Activated CD8-positive, alpha-beta memory T cell treated with anti-CD3 and anti-CD28 coated beads, Interleukin-2, amount 10 ng/mL, durations not matched to agents 7 days and 5 days (primary cell): ENCODE results near the gene PPARGC1A. TPM values are rescaled to one million over a fixed set of nuclear protein-coding genes. Genes with fewer than 3 reads are reported as not detected.

ENCODE experiments used
- ATAC-seq: fragments of 150-1000 bp; cut with Tn5 transposase; one replicate; pipeline ENCODE4 v1.10.0; 2021; ENCODE audit warnings: moderate library complexity
- CTCF ChIA-PET: fragments of 350-600 bp; sonication (Branson Sonifier 250); formaldehyde crosslinking; loops from one replicate; lab custom pipeline; 2021; ENCODE audit warnings: antibody characterized with exemption; lab: Charles Lee
- DNase-seq: peaks from one replicate; pipeline ENCODE4 v3.0.0-alpha.2; 2020
- H3K27ac Mint-ChIP-seq: one replicate; pipeline ENCODE4 v1.8.0; 2021; ENCODE audit warnings: mild to moderate bottlenecking, mixed read lengths
- H3K27me3 Mint-ChIP-seq: one replicate; pipeline ENCODE4 v1.8.0; 2021; ENCODE audit warnings: mixed read lengths
- H3K36me3 Mint-ChIP-seq: one replicate; pipeline ENCODE4 v1.8.0; 2021; ENCODE audit warnings: mild to moderate bottlenecking, mixed read lengths
- H3K4me1 Mint-ChIP-seq: one replicate; pipeline ENCODE4 v1.8.0; 2021; ENCODE audit warnings: mixed read lengths
- H3K4me3 Mint-ChIP-seq: one replicate; pipeline ENCODE4 v1.8.0; 2021; ENCODE audit warnings: mild to moderate bottlenecking, moderate library complexity, mixed read lengths
- H3K9me3 Mint-ChIP-seq: one replicate; pipeline ENCODE4 v1.8.0; 2022; ENCODE audit warnings: low read depth, mixed read lengths
- total RNA-seq, 2 experiments: library from RNA; stranded (reverse); gene quantifications; one replicate each; pipeline ENCODE4 v1.2.3, GENCODE V29; 2021

PPARGC1A gene
- total RNA-seq, 2 experiments from 2014 or later, result not detected

GRCh38 chr4:23746672-23747071 is 143.2 kb downstream of the PPARGC1A start:
- H3K27me3 Mint-ChIP-seq, result no peaks in the 10 kb centered on the region
- H3K4me3 Mint-ChIP-seq, result no peak overlapping the region

DNA sequence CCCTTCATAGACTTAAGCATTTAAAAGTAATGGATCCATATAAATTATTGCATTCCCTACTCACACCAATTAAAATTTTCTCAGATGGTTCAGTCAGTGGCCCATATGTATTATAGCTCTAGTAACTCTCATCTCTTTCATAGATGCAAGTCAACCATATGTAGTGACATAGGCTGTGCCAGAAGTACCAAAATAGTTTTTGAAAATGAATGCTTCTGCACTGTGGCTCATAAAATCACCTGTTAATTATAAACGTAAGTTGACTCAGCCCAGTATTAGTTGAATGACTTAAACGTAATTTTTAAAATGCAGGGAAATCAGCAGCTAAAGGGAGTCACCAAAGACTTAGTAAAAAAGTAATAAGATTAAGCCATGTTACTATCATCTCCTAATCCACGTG is 143.8 kb downstream of the PPARGC1A start:
- Mint-ChIP-seq H3K36me3 (no peaks in the 10 kb centered on the region), H3K4me1 (no peaks in the 10 kb centered on the region), H3K27me3 (no peaks in the 10 kb centered on the region), H3K4me3 (no peak overlapping the region), H3K9me3 (peaks cover 4% of the 10 kb centered on the region), H3K27ac (no peak overlapping the region)
- DNase-seq (no peak), ATAC-seq (no peak)
- CTCF ChIA-PET, result no interaction called here

More at GRCh38 chr4:23746672-23747071, 143.2 kb downstream of the PPARGC1A start:
- Mint-ChIP-seq H3K27ac (no peak overlapping the region), H3K36me3 (no peaks in the 10 kb centered on the region), H3K4me1 (no peaks in the 10 kb centered on the region), H3K9me3 (peaks cover 4% of the 10 kb centered on the region)
- CTCF ChIA-PET, result no interaction called here
- no peak for DNase-seq
- no peak for ATAC-seq

GRCh38 chr4:23745377-23745776 is 144.5 kb downstream of the PPARGC1A start:
- Mint-ChIP-seq H3K27ac (no peak overlapping the region), H3K9me3 (peaks cover 4% of the 10 kb centered on the region), H3K4me3 (no peak overlapping the region), H3K4me1 (no peaks in the 10 kb centered on the region), H3K36me3 (no peaks in the 10 kb centered on the region), H3K27me3 (no peaks in the 10 kb centered on the region)
- CTCF ChIA-PET, result no interaction called here
- ATAC-seq (no peak), DNase-seq (no peak)
